H1 (cell line): ENCODE data around the gene RASD2. TPM values are rescaled to one million over a fixed set of nuclear protein-coding genes. Genes with fewer than 3 reads are reported as not detected.
A peak's percentile ranks its signal among the peaks of the same experiment; 100 is the strongest.

Experiments
- CTCF ChIA-PET: fragments of 300-600 bp; sonication (Branson Sonifier 250); formaldehyde crosslinking; loops from one replicate; lab custom pipeline; 2021; ENCODE audit not compliant: partially characterized antibody; lab: Charles Lee
- POLR2A ChIA-PET: fragments of 300-600 bp; sonication (Branson Sonifier 250); formaldehyde crosslinking; loops from one replicate; lab custom pipeline; 2021; ENCODE audit warnings: inconsistent platforms; ENCODE audit not compliant: partially characterized antibody; lab: Charles Lee
- DNase-seq, 2 experiments: peaks; one replicate each; pipeline versions ENCODE4 v3.0.0 to v3.0.0-alpha.2; 2010 to 2022; ENCODE audit warnings: low spot score in 2 of 2, low read depth in 1 of 2, mixed read lengths in 1 of 2
- FAIRE-seq: peaks from 2 replicates; lab custom pipeline; 2011; peaks lifted over from hg19 to GRCh38; lab: Jason Lieb, UNC
- H2AFZ ChIP-seq: 2 replicates; pipeline ENCODE4 v1.8.1; 2012; ENCODE audit warnings: low read length, inconsistent platforms
- H2AK5ac ChIP-seq: 2 replicates; pipeline ENCODE4 v1.6.1; 2013; ENCODE audit warnings: low read depth, low read length
- H2BK120ac ChIP-seq: replicated peaks from 2 replicates; pipeline ENCODE3; 2013; ENCODE audit warnings: low read depth, low read length, inconsistent platforms
- H2BK12ac ChIP-seq: 2 replicates; pipeline ENCODE4 v1.6.1; 2013; ENCODE audit warnings: low read depth, low read length
- H2BK15ac ChIP-seq: 2 replicates; pipeline ENCODE4 v1.6.1; 2013; ENCODE audit warnings: low read length
- H2BK20ac ChIP-seq: 2 replicates; pipeline ENCODE4 v1.6.1; 2013; ENCODE audit warnings: low read length
- H2BK5ac ChIP-seq: 2 replicates; pipeline ENCODE4 v1.6.1; 2013; ENCODE audit warnings: low read depth, low read length
- H3K14ac ChIP-seq: 2 replicates; pipeline ENCODE4 v1.6.1; 2013; ENCODE audit warnings: inconsistent platforms; ENCODE audit not compliant: insufficient read length
- H3K18ac ChIP-seq: 2 replicates; pipeline ENCODE4 v1.6.1; 2013; ENCODE audit warnings: low read length; ENCODE audit errors: extremely low read depth
- H3K23ac ChIP-seq: 2 replicates; pipeline ENCODE4 v1.6.1; 2013; ENCODE audit warnings: inconsistent platforms; ENCODE audit not compliant: insufficient read length
- H3K23me2 ChIP-seq: 2 replicates; pipeline ENCODE4 v1.6.1; 2013; ENCODE audit warnings: low read depth, low read length
- H3K27ac ChIP-seq: 2 replicates; pipeline ENCODE4 v1.6.1; 2011; ENCODE audit warnings: low read depth, low read length, inconsistent platforms
- H3K27me3 ChIP-seq, 4 experiments: replicated peaks in 1 of 4; 1 replicate in 1 of 4; 2 replicates in 3 of 4; pipeline versions ENCODE4 v1.6.1 to v1.8.1; 2011 to 2013; ENCODE audit warnings: low read length in 3 of 4, mild to moderate bottlenecking in 3 of 4, inconsistent platforms in 2 of 4, mixed read lengths in 2 of 4, moderate library complexity in 1 of 4; ENCODE audit not compliant: control insufficient read depth in 3 of 4, insufficient read depth in 3 of 4; ENCODE audit errors: extremely low read depth in 1 of 4
- H3K36me3 ChIP-seq, 4 experiments: 2 replicates each; pipeline versions ENCODE4 v1.6.1 to v1.8.1; 2011 to 2013; ENCODE audit warnings: mild to moderate bottlenecking in 4 of 4, low read length in 3 of 4, moderate library complexity in 2 of 4, control low read depth in 1 of 4, inconsistent platforms in 1 of 4; ENCODE audit not compliant: insufficient read depth in 4 of 4, control insufficient read depth in 2 of 4
- H3K4ac ChIP-seq: replicated peaks from 2 replicates; pipeline ENCODE3; 2013; ENCODE audit warnings: low read length, low read depth, mixed read lengths, inconsistent platforms; ENCODE audit not compliant: insufficient read length
- H3K4me1 ChIP-seq, 4 experiments: replicated peaks in 1 of 4; 1 replicate in 1 of 4; 2 replicates in 3 of 4; pipeline versions ENCODE4 v1.6.1 to v1.8.1; 2011 to 2013; ENCODE audit warnings: low read length in 3 of 4, inconsistent platforms in 2 of 4, mixed read lengths in 1 of 4; ENCODE audit not compliant: insufficient read depth in 4 of 4, control insufficient read depth in 3 of 4
- H3K4me2 ChIP-seq, 2 experiments: 2 replicates each; pipeline versions ENCODE4 v1.6.1 to v1.8.1; 2011 to 2013; ENCODE audit warnings: low read depth in 2 of 2, low read length in 2 of 2, control low read depth in 1 of 2, inconsistent platforms in 1 of 2, mild to moderate bottlenecking in 1 of 2; ENCODE audit not compliant: insufficient read depth in 1 of 2
- H3K4me3 ChIP-seq, 4 experiments: fragments of 200-600, 300-600 bp in 1 of 4; sonication (generic), shearing (Covaris generic), sonication (Bioruptor Twin) in 1 of 4; 2 replicates each; pipeline versions ENCODE4 v1.5.1 to v1.8.1; 2011 to 2016; ENCODE audit warnings: low read length in 4 of 4, low read depth in 3 of 4, control low read depth in 2 of 4, inconsistent platforms in 2 of 4, mild to moderate bottlenecking in 2 of 4, mixed read lengths in 1 of 4, moderate library complexity in 1 of 4; ENCODE audit not compliant: insufficient read depth in 2 of 4; ENCODE audit errors: extremely low read depth in 1 of 4
- H3K56ac ChIP-seq: replicated peaks from 2 replicates; pipeline ENCODE3; 2013; ENCODE audit warnings: low read depth, mild to moderate bottlenecking, mixed read lengths, low read length, inconsistent platforms; ENCODE audit not compliant: insufficient read length
- H3K79me1 ChIP-seq: 2 replicates; pipeline ENCODE4 v1.6.1; 2013; ENCODE audit warnings: low read depth, low read length, control low read depth
- H3K79me2 ChIP-seq, 2 experiments: 2 replicates each; pipeline versions ENCODE4 v1.6.1 to v1.8.1; 2012 to 2013; ENCODE audit warnings: low read length in 2 of 2, mild to moderate bottlenecking in 2 of 2, inconsistent platforms in 1 of 2; ENCODE audit not compliant: insufficient read depth in 2 of 2, control insufficient read depth in 1 of 2
- H3K9ac ChIP-seq, 4 experiments: replicated peaks in 1 of 4; 1 replicate in 1 of 4; 2 replicates in 3 of 4; pipeline versions ENCODE4 v1.6.1 to v1.8.1; 2011 to 2013; ENCODE audit warnings: low read depth in 3 of 4, low read length in 3 of 4, control low read depth in 2 of 4, mild to moderate bottlenecking in 2 of 4, moderate library complexity in 2 of 4, inconsistent platforms in 1 of 4; ENCODE audit errors: extremely low read depth in 1 of 4
- H3K9me3 ChIP-seq, 2 experiments: 2 replicates each; pipeline versions ENCODE4 v1.6.1 to v1.8.1; 2012 to 2013; ENCODE audit warnings: mild to moderate bottlenecking in 2 of 2, moderate library complexity in 2 of 2, control low read depth in 1 of 2, inconsistent platforms in 1 of 2, low read depth in 1 of 2, low read length in 1 of 2, mixed read lengths in 1 of 2; ENCODE audit not compliant: insufficient read depth in 2 of 2
- H4K20me1 ChIP-seq, 2 experiments: replicated peaks in 1 of 2; 2 replicates each; pipeline versions ENCODE3 to v1.8.1; 2011 to 2013; ENCODE audit warnings: inconsistent platforms in 2 of 2, low read length in 2 of 2, mild to moderate bottlenecking in 1 of 2; ENCODE audit not compliant: insufficient read depth in 2 of 2, control insufficient read depth in 1 of 2
- H4K5ac ChIP-seq: 2 replicates; pipeline ENCODE4 v1.6.1; 2013; ENCODE audit warnings: low read length, low read depth, mixed read lengths, inconsistent platforms; ENCODE audit not compliant: insufficient read length
- H4K8ac ChIP-seq: 2 replicates; pipeline ENCODE4 v1.8.0; 2013; ENCODE audit warnings: mild to moderate bottlenecking, moderate library complexity, low read length, inconsistent platforms; ENCODE audit not compliant: insufficient read depth; ENCODE audit errors: extremely low read depth
- H4K91ac ChIP-seq: replicated peaks from 2 replicates; pipeline ENCODE3; 2013; ENCODE audit warnings: low read length, mixed read lengths, inconsistent platforms; ENCODE audit not compliant: insufficient read length
- CEBPB ChIP-seq: IDR thresholded peaks from 2 replicates; pipeline ENCODE4 v1.6.1; 2012; ENCODE audit warnings: low read depth, low read length
- CTBP2 ChIP-seq: IDR thresholded peaks from 2 replicates; pipeline ENCODE4 v1.7.0; 2011; ENCODE audit warnings: borderline replicate concordance, mild to moderate bottlenecking, moderate library complexity, mixed read lengths, low read length; ENCODE audit not compliant: insufficient read depth, insufficient read length
- HDAC6 ChIP-seq: IDR thresholded peaks from one replicate; pipeline ENCODE4 v1.7.1; 2012; ENCODE audit warnings: low read depth, mild to moderate bottlenecking, inconsistent platforms, low read length, moderate library complexity
- KDM4A ChIP-seq: IDR thresholded peaks from one replicate; pipeline ENCODE4 v1.7.1; 2012; ENCODE audit warnings: low read depth, mild to moderate bottlenecking, moderate library complexity, low read length, inconsistent platforms; ENCODE audit not compliant: severe bottlenecking
- NANOG ChIP-seq: IDR thresholded peaks from 2 replicates; pipeline ENCODE4 v1.6.1; 2011; ENCODE audit warnings: low read length, low read depth, mild to moderate bottlenecking, inconsistent platforms; ENCODE audit not compliant: insufficient read depth, poor library complexity, severe bottlenecking
- PHF8 ChIP-seq: fragments of 200-600 bp; sonication (generic); conservative IDR thresholded peaks from 2 replicates; pipeline ENCODE4 v1.7.1; 2012; ENCODE audit warnings: low read depth, mild to moderate bottlenecking, inconsistent platforms, low read length, moderate library complexity
- WGBS, 2 experiments: shearing (Covaris generic) in 1 of 2; methylation state at CpG; one replicate each; pipeline versions ENCODE4 v1.1.6 to v1.1.7; 2013 to 2015; ENCODE audit warnings: low lambda C conversion rate in 2 of 2, mixed read lengths in 2 of 2, inconsistent platforms in 1 of 2, low coverage in 1 of 2, missing lambda C conversion rate in 1 of 2; ENCODE audit not compliant: insufficient replicate concordance in 2 of 2, insufficient coverage in 1 of 2, insufficient read length in 1 of 2; ENCODE audit errors: extremely low coverage in 1 of 2, missing lambda C conversion rate in 1 of 2; 5-methylcytosine and 5-hydroxymethylcytosine counted together
- polyA plus RNA-seq, 7 experiments: library from polyadenylated mRNA; depleted of rRNA in 3 of 7; stranded (reverse) in 5 of 7; unstranded in 2 of 7; fragments of >200 nt in 5 of 7; fragments of 200-250 nt in 2 of 7; gene quantifications; 1 replicate in 5 of 7; 2 replicates in 1 of 7; 4 replicates in 1 of 7; pipeline versions ENCODE4 v1.2.1 to v1.2.3, GENCODE V29; 2011 to 2013; ENCODE audit warnings: missing spikeins in 2 of 7, mixed read lengths in 2 of 7
- total RNA-seq: library from RNA; stranded (reverse); fragmentation: NEBNext Ultra II Directional; extraction: Animal tissue kit (Norgen Biotek cat#: 25700); gene quantifications from 2 replicates; pipeline ENCODE4 v1.2.1, GENCODE V29; 2021
- TF ChIP-seq, protein P1 (sequence below): IDR thresholded peaks from 2 replicates; pipeline ENCODE4 v1.6.1; 2012; ENCODE audit warnings: low read length, inconsistent platforms

Gene RASD2
- total and polyA plus RNA-seq, 2 of the 8 experiments (the other 6 are each of a cell fraction or from before 2014, with no cell fraction given), result 1.9 to 5.1 TPM

DNA sequence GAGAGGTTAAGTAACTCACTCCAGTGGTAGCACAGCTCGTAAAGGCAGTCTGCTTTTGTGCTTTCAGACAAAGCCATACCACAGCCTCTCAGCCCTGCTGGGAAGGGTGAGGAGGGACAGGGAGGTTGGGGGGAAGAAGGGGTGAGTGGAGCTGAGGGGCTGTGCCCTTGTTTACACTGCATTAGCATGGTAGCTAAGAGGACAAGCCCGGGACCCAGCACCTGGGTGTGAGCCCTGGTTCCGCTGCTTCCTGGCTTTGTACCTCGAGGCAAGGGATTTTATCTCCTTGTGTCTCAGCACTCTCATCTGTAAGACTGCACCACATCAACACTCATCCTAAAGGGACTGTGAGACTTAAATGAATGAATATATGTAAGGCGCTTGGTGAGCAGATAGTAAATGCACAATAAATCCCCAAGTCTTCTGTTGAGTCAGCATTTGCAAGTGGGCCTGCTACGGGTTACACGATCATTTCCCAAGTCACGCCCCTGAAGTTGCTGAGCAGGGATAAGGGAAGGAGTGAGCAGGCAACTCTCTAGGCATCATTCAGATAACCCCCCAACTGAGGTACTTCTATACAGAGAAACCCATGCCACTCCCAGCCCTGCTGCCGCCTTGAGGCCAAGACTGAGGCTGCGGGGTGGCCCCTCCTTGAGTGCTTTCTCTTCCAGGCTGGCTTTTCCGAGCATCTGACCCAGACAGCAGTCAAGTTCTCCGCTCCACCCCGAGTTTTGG lies 7.5 kb downstream of the RASD2 start:
- peak; percentile 66 for FAIRE-seq
- Histone ChIP-seq H3K4me3 (no peak overlapping the region; a peak in 2 of 8 replicates), H2AFZ (0 out of 2 replicates have a peak overlapping the region, but pooled peaks have one; percentile 45), H3K18ac (peak overlapping the region; percentile 29; the same call in 1 of the 2 replicates), H4K91ac (peak overlapping the region; percentile 34), H3K23me2 (no peaks in the 10 kb centered on the region; the same call in 1 of the 2 replicates), H3K4me2 (peak overlapping the region; percentile 4 to 51; a peak in 3 of 4 replicates), H3K4me1 (peaks cover 0 to 32% (median 12%) of the 10 kb centered on the region in 4 experiments; a peak in 6 of 7 replicates), H3K27ac (no peak overlapping the region), H3K79me2 (no peaks in the 10 kb centered on the region), H2BK15ac (no peak overlapping the region; the same call in 1 of the 2 replicates), H2AK5ac (peak overlapping the region; percentile 54; the same call in 1 of the 2 replicates), H3K36me3 (no peaks in the 10 kb centered on the region), H2BK20ac (0 out of 2 replicates have a peak overlapping the region, but pooled peaks have one; percentile 38), H4K20me1 (no peaks in the 10 kb centered on the region), H3K4ac (no peak overlapping the region), H3K27me3 (no peaks in the 10 kb centered on the region; a peak in 1 of 7 replicates), H3K56ac (no peak overlapping the region), H3K9me3 (no peaks in the 10 kb centered on the region), H4K8ac (no peak overlapping the region), H2BK120ac (no peak overlapping the region), H2BK12ac (peak overlapping the region; percentile 27), H4K5ac (no peak overlapping the region), H2BK5ac (peak overlapping the region; percentile 81; the same call in 1 of the 2 replicates), H3K23ac (no peak overlapping the region), H3K9ac (no peak overlapping the region), H3K14ac (no peak overlapping the region), H3K79me1 (no peaks in the 10 kb centered on the region)
- WGBS, 2 experiments, result 40% methylated on average over 13 of the region's 13 CpGs; no CpG with 5 or more reads in 1 of the 2 experiments
- DNase-seq, result peak in 1 of 2 experiments; percentile 78
- CTCF ChIA-PET, result interaction anchor here (0.6 to 6.2 kb wide), 15 partner anchors 9 to 172 kb away, joined by 3 to 51 read pairs (median 3); partner anchors contain the start of gene RASD2
- POLR2A ChIA-PET, result interaction anchor here (0.6 to 1.5 kb wide), 5 partner anchors 10 to 111 kb away, joined by 3 to 5 read pairs (median 4); no protein-coding TSS in a partner anchor
- TF ChIP-seq CEBPB (no peak), CTBP2 (no peak), NANOG (no peak), HDAC6 (no peak), PHF8 (no peak), KDM4A (no peak)
- TF ChIP-seq, protein P1, sequence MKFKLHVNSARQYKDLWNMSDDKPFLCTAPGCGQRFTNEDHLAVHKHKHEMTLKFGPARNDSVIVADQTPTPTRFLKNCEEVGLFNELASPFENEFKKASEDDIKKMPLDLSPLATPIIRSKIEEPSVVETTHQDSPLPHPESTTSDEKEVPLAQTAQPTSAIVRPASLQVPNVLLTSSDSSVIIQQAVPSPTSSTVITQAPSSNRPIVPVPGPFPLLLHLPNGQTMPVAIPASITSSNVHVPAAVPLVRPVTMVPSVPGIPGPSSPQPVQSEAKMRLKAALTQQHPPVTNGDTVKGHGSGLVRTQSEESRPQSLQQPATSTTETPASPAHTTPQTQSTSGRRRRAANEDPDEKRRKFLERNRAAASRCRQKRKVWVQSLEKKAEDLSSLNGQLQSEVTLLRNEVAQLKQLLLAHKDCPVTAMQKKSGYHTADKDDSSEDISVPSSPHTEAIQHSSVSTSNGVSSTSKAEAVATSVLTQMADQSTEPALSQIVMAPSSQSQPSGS, result no peak
